ENCODE measurements around the gene BCL10.
"Not testable (repeated sequence)": the region's sequence is repeated elsewhere in the genome, so short reads cannot be mapped to it uniquely, and the experiment has no call there.

Gene BCL10

GRCh38 chr1:85262985-85263384 is 13.4 kb downstream of the BCL10 start:
- no peak overlapping the region for H3K4me3 ChIP-seq (replicated peaks; ENCODE audit: low read depth, low read length)
- no peaks in the 10 kb centered on the region for H3K27me3 ChIP-seq (replicated peaks; ENCODE audit: control insufficient read depth, insufficient read depth, low read length)
- peaks cover 2% of the 10 kb centered on the region for H3K36me3 ChIP-seq (ENCODE audit: control insufficient read depth, insufficient read depth, low read length)
- no peak for TF ChIP-seq CTCF (IDR thresholded peaks at IDR 0.05; ENCODE audit: insufficient read depth, low read length, poor library complexity, severe bottlenecking)
- no peak for DNase-seq (ENCODE audit: extremely low read depth, insufficient read length)

DNA sequence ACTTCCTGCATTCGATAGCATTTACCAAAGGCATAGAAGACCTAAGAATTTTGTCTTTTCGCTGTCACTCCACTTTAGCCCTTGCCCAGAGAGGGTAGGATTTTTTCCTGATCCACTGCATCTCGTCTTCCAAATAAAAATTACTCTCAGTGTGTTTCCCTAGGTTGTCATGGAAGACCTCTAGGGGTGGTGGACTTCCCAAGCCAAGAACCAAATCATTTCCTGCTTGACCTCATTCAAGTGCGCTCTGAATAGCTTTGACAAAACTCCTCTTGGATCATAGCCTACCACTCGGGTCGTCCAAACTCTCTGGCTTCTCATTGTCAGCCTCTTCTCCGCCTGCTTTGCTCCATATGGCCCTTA is 16.5 kb downstream of the BCL10 start:
- TF ChIP-seq CTCF (IDR thresholded peaks at IDR 0.05; ENCODE audit: insufficient read depth, low read length, poor library complexity, severe bottlenecking), result no peak
- H3K36me3 ChIP-seq (ENCODE audit: control insufficient read depth, insufficient read depth, low read length), result peaks cover 3% of the 10 kb centered on the region

DNA sequence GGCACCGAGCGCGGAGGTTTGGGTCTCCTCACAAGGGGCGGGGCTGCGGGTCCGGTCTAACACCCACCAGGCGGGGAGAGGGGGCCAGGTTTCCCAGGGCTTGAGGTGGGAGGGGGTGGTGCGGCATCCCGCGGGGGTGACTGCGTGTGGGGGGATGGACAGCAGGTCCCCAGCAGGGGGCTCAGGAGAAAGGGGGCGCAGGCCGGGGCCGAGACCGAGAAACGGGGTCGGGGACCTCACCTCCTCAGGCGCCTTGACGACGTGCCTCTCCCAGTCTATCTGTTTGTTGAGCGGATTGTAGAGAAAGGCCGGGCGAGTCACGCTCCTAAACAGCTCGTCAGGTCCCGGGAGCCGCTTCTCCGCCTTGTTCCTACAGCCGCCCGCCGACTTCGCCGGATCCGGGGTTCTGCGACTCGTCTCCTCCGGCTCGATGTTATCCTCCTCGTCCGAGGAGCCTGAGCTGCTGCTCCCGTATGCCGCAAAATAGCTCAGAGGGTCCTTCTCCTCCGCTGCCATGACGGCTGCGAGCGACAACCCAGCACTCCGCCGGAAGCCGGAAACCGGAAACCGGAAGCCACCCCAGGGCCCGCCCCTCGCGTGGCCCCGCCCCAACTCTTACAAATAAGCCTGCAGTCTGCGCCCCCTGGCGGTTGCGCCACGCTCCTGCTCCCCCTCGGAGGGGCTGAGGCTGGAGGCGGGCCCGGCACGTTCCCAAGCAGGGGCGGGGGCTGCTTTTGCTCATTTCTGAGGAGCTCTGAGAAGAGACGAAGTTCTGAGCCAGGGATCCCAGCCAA is 17.1 kb downstream of the BCL10 start, which contains the start of gene C1orf52:
TSS of gene C1orf52 (minus strand) at position 545 of the 794 bp plus-strand sequence. CDS start at position 516, 29 bp downstream.
- DNase-seq (ENCODE audit: extremely low read depth, insufficient read length), result peak; percentile 95
- Histone ChIP-seq H3K36me3 (ENCODE audit: control insufficient read depth, insufficient read depth, low read length) (peaks cover 3% of the 10 kb centered on the region), H3K4me3 (replicated peaks; ENCODE audit: low read depth, low read length) (peak within 1 kb of the TSS; percentile 97), H3K27me3 (replicated peaks; ENCODE audit: control insufficient read depth, insufficient read depth, low read length) (no peaks in the 10 kb centered on the region)
- TF ChIP-seq CTCF (IDR thresholded peaks at IDR 0.05; ENCODE audit: insufficient read depth, low read length, poor library complexity, severe bottlenecking), result peak; percentile 98

More for the DNA sequence above, 16.5 kb downstream of the BCL10 start:
- no peak for DNase-seq (ENCODE audit: extremely low read depth, insufficient read length)
- peak overlapping the region; percentile 0 for H3K4me3 ChIP-seq (replicated peaks; ENCODE audit: low read depth, low read length)
- H3K27me3 ChIP-seq (replicated peaks; ENCODE audit: control insufficient read depth, insufficient read depth, low read length), result no peaks in the 10 kb centered on the region

GRCh38 chr1:85258536-85259117 is 17.8 kb downstream of the BCL10 start:
- peak; percentile 9 for TF ChIP-seq CTCF (IDR thresholded peaks at IDR 0.05; ENCODE audit: insufficient read depth, low read length, poor library complexity, severe bottlenecking)
- DNase-seq (ENCODE audit: extremely low read depth, insufficient read length), result no peak
- peak overlapping the region; percentile 97 for H3K4me3 ChIP-seq (replicated peaks; ENCODE audit: low read depth, low read length)
- no peaks in the 10 kb centered on the region for H3K27me3 ChIP-seq (replicated peaks; ENCODE audit: control insufficient read depth, insufficient read depth, low read length)
- peaks cover 3% of the 10 kb centered on the region for H3K36me3 ChIP-seq (ENCODE audit: control insufficient read depth, insufficient read depth, low read length)

DNA sequence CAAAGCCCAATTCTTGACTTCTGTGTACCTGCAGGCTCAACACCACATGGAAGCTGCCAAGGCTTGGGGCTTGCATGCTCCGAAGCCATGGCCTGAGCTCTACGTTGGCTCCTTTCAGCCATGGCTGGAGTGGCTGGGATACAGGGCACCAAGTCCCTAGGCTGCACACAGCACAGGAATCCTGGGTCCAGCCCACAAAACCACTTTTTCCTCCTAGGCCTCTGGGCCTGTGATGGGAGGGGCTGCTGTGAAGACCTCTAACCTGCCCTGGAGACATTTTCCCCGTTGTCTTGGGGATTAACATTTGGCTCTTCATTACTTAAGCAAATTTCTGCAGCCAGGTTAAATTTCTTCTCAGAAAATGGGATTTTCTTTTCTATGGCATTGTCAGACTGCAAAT is 27.4 kb downstream of the BCL10 start:
- not testable (repeated sequence) for DNase-seq (ENCODE audit: extremely low read depth, insufficient read length)

DNA sequence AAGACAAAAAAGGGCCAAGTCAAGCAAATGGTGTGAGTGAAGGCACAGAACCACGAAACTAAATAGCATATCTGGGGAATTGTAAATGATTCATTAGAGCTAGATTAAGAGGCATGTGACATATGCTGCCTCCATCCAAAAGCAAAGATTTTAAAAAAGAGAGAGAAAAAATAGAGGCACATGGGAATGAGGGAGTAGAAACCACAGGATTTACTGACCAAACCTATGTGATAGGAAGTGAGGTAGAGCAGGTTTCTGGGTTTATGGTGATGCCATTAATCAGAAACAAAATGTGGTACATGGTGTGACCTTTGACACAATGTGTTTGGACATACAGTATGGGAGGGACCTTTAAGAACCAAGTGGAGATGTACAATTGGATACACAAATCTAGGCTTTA is 30.5 kb downstream of the BCL10 start:
- no peak for TF ChIP-seq CTCF (IDR thresholded peaks at IDR 0.05; ENCODE audit: insufficient read depth, low read length, poor library complexity, severe bottlenecking)
- Histone ChIP-seq H3K27me3 (replicated peaks; ENCODE audit: control insufficient read depth, insufficient read depth, low read length) (no peaks in the 10 kb centered on the region), H3K36me3 (ENCODE audit: control insufficient read depth, insufficient read depth, low read length) (no peaks in the 10 kb centered on the region), H3K4me3 (replicated peaks; ENCODE audit: low read depth, low read length) (no peak overlapping the region)
- DNase-seq (ENCODE audit: extremely low read depth, insufficient read length), result no peak

More for the DNA sequence above, 27.4 kb downstream of the BCL10 start:
- not testable (repeated sequence) for H3K4me3 ChIP-seq (replicated peaks; ENCODE audit: low read depth, low read length); H3K36me3 ChIP-seq (ENCODE audit: control insufficient read depth, insufficient read depth, low read length); H3K27me3 ChIP-seq (replicated peaks; ENCODE audit: control insufficient read depth, insufficient read depth, low read length)
